ENCODE measurements around the gene GALNT10. TPM values are rescaled to one million over a fixed set of nuclear protein-coding genes. Genes with fewer than 3 reads are reported as not detected.

Gene GALNT10
- total RNA-seq, 1 donor from 2014 or later = 4.8 TPM

DNA sequence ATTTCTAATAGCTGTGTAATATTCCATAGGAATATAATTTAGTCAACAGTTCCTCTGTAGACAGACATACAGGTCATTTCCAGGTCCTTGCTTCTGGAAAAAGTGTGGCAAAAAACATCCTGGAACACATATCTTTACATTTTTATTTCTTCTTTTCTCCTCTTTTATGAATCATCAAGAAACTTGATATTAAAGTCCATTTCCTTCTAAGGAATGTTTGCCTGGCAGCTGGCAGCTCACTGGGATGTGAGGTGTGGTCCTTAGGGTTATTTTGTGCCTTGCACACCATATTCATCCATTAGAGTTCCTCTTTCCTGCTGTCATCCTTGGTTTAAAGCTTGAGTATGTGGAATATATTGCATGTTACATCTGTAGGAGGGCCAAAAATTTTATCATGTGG lies 122.0 kb downstream of the GALNT10 start:
- no peaks in the 10 kb centered on the region for H3K36me3 Mint-ChIP-seq (ENCODE audit: unreplicated experiment)
- no peaks in the 10 kb centered on the region for H3K27me3 Mint-ChIP-seq (ENCODE audit: unreplicated experiment)
- H3K27ac Mint-ChIP-seq (ENCODE audit: unreplicated experiment) = no peak overlapping the region
- H3K4me1 Mint-ChIP-seq (ENCODE audit: low read depth, unreplicated experiment) = no peaks in the 10 kb centered on the region
- H3K4me3 Mint-ChIP-seq (ENCODE audit: unreplicated experiment) = no peak overlapping the region
- no peaks in the 10 kb centered on the region for H3K9me3 Mint-ChIP-seq (ENCODE audit: unreplicated experiment)
- TF ChIP-seq, protein P1, sequence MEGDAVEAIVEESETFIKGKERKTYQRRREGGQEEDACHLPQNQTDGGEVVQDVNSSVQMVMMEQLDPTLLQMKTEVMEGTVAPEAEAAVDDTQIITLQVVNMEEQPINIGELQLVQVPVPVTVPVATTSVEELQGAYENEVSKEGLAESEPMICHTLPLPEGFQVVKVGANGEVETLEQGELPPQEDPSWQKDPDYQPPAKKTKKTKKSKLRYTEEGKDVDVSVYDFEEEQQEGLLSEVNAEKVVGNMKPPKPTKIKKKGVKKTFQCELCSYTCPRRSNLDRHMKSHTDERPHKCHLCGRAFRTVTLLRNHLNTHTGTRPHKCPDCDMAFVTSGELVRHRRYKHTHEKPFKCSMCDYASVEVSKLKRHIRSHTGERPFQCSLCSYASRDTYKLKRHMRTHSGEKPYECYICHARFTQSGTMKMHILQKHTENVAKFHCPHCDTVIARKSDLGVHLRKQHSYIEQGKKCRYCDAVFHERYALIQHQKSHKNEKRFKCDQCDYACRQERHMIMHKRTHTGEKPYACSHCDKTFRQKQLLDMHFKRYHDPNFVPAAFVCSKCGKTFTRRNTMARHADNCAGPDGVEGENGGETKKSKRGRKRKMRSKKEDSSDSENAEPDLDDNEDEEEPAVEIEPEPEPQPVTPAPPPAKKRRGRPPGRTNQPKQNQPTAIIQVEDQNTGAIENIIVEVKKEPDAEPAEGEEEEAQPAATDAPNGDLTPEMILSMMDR (IDR thresholded peaks at IDR 0.05; ENCODE audit: partially characterized antibody, unreplicated experiment) = no peak
- DNase-seq = no peak

DNA sequence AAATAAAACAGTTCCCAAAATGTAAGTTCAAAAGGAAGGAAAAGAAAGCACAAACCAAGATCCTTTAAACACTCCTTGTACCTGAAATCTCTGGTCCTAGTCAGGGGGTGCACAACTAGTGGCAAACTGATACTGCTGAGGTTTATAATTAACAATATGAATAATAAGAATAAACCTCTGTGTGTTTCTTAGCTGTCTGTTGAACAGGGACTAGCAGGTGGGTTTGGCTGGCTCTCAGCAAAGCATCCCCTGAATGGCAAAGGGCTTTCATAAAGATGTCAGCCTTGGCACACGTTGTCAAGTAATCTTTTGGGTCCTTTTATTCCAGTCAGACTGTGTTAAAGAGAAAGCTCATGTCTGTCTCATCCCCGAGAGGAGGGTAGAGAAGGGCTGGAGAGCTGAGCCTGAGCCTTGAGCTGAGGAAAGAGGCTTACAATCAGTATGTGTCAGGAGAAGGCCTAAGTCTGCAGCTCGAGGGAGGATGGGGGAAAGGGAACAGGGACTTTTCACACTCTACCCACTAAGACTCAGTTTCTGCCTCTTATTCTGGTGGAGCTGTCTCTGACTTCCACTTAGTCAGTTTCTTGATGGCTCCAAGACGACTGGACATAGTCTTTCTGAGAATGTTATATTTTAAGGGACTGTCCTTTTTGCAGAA lies 123.0 kb downstream of the GALNT10 start:
- Mint-ChIP-seq H3K27me3 (ENCODE audit: unreplicated experiment) (no peaks in the 10 kb centered on the region), H3K4me1 (ENCODE audit: low read depth, unreplicated experiment) (no peaks in the 10 kb centered on the region), H3K9me3 (ENCODE audit: unreplicated experiment) (no peaks in the 10 kb centered on the region), H3K4me3 (ENCODE audit: unreplicated experiment) (no peak overlapping the region), H3K36me3 (ENCODE audit: unreplicated experiment) (no peaks in the 10 kb centered on the region), H3K27ac (ENCODE audit: unreplicated experiment) (no peak overlapping the region)
- TF ChIP-seq, protein P1 (IDR thresholded peaks at IDR 0.05; ENCODE audit: partially characterized antibody, unreplicated experiment) = no peak
- DNase-seq = no peak

DNA sequence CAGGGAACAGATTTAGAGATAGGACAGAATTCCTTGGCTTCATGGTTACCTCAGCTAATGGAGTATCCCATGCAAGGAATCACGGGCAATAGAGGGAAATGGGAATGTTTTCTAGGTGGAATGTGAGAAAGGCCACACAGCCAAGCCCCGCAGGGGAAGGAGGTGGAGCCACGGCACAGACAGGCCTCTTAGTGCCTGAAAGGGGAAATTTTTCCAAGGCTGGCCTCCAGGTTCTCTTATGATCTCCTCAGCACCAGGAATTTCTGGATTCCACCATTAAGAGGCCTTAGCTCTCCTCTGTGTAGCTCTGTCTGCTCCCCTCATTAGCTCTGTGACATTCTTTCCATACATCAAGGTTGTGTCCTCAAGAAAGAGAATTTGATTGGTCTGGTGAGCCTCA lies 124.7 kb downstream of the GALNT10 start:
- no peaks in the 10 kb centered on the region for H3K27me3 Mint-ChIP-seq (ENCODE audit: unreplicated experiment)
- no peak overlapping the region for H3K4me3 Mint-ChIP-seq (ENCODE audit: unreplicated experiment)

DNA sequence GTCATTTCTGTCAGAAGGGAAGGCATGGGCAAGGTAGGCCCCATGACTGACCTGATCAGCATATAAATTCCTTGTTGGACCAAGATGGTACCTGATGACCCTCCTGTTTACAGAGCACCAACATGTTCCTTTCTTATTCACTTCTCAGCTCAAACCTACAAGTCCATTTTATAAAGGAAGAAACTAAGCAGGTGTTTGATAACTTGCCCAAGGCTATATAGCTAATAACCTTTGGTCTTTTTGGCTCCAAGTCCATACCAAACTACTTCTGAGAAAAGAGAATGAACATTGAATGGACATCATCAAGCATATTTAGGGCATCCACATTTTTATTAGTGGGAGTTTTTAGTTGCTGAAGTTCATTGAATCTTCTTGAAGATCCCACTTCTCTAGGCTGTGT lies 125.2 kb downstream of the GALNT10 start:
- H3K36me3 Mint-ChIP-seq (ENCODE audit: unreplicated experiment) = no peaks in the 10 kb centered on the region

More for the DNA sequence above, 124.7 kb downstream of the GALNT10 start:
- TF ChIP-seq, protein P1 (IDR thresholded peaks at IDR 0.05; ENCODE audit: partially characterized antibody, unreplicated experiment) = no peak
- Mint-ChIP-seq H3K4me1 (ENCODE audit: low read depth, unreplicated experiment) (peaks cover 3% of the 10 kb centered on the region), H3K9me3 (ENCODE audit: unreplicated experiment) (no peaks in the 10 kb centered on the region), H3K27ac (ENCODE audit: unreplicated experiment) (no peak overlapping the region), H3K36me3 (ENCODE audit: unreplicated experiment) (no peaks in the 10 kb centered on the region)
- DNase-seq = no peak

More for the DNA sequence above, 125.2 kb downstream of the GALNT10 start:
- H3K4me3 Mint-ChIP-seq (ENCODE audit: unreplicated experiment) = no peak overlapping the region
- no peaks in the 10 kb centered on the region for H3K9me3 Mint-ChIP-seq (ENCODE audit: unreplicated experiment)
- H3K4me1 Mint-ChIP-seq (ENCODE audit: low read depth, unreplicated experiment) = peaks cover 3% of the 10 kb centered on the region
- no peak for DNase-seq
- H3K27me3 Mint-ChIP-seq (ENCODE audit: unreplicated experiment) = no peaks in the 10 kb centered on the region
- TF ChIP-seq, protein P1 (IDR thresholded peaks at IDR 0.05; ENCODE audit: partially characterized antibody, unreplicated experiment) = no peak
- no peak overlapping the region for H3K27ac Mint-ChIP-seq (ENCODE audit: unreplicated experiment)
